ENCODE measurements around the gene KIFC3. TPM values are rescaled to one million over a fixed set of nuclear protein-coding genes. Genes with fewer than 3 reads are reported as not detected.

KIFC3 gene
- total and polyA plus RNA-seq, 7 donors, result 3.1 to 17.8 (median 6.6) TPM

DNA sequence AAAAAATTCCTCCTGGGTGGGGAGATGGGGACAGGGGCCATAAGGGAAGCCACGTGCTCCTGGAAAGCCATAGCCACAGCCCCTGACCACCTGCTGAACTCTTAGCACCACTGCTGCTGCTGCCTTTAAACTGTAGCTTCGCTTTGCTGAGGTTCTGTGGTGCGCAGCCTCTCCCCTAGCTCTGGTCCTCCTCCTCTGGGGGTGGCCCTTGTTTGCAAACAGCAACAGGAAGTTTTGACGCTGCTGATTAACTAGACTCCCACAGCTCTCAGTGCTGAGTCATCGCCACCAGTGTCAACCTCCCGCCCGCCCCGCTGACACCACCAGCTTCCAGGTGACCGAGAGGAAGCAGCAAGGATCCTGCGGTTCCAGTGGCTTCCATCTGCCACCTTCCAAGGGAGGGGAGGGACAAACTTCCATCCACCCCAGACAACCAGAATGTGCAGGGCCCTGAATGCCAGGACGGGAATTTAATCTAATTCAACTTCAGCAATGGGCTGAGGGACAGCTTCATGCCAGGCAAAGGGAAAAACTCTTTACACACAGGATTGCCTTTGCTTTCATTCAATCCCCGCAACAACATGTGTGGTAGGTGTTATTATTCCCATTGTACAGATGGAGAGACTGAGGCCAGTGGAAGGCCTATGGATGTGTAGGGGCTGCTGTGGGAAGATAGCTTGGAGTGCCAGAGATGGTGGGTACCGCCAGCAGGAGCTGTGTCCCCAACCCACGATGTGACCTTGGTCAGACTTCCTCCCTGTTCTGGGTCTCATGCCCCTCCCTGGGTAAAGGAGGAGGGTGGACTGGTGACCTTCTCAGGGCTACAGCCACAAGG, 8.1 kb upstream of the KIFC3 start:
- H3K4me1 ChIP-seq, result peaks cover 27% of the 10 kb centered on the region
- no peaks in the 10 kb centered on the region for H3K9me3 ChIP-seq
- peak; percentile 78 to 84 for DNase-seq
- intact Hi-C loops (cut with DNase I), result loop anchor here in 1 of 2 donors (5.0 kb wide), 1 partner anchor 317 kb away; the partner anchor contains the start of gene CFAP20
- H3K27me3 ChIP-seq (ENCODE audit: insufficient read depth in 3 of 3, low read length in 2 of 3), result no peaks in the 10 kb centered on the region
- H3K27ac ChIP-seq, result peak overlapping the region; percentile 48
- H3K36me3 ChIP-seq (ENCODE audit: insufficient read depth in 1 of 2, low read depth in 1 of 2), result no peaks in the 10 kb centered on the region
- ATAC-seq, result peak; percentile 71 to 81 (median 74)
- TF ChIP-seq CTCF (IDR thresholded peaks at IDR 0.05), result no peak
- 46 to 47% (median 47%) methylated on average over 14 of the region's 14 CpGs for WGBS, 3 donors
- peak overlapping the region; percentile 0 for H3K4me3 ChIP-seq

- Histone ChIP-seq H3K27me3 (ENCODE audit: insufficient read depth in 3 of 3, low read length in 2 of 3) (no peaks in the 10 kb centered on the region), H3K4me1 (peaks cover 24% of the 10 kb centered on the region), H3K27ac (peak overlapping the region; percentile 48), H3K4me3 (peak overlapping the region; percentile 0), H3K9me3 (no peaks in the 10 kb centered on the region), H3K36me3 (ENCODE audit: insufficient read depth in 1 of 2, low read depth in 1 of 2) (no peaks in the 10 kb centered on the region)
- 70 to 85% (median 70%) methylated on average over 15 of the region's 15 CpGs for WGBS, 3 donors
- ATAC-seq, result peak; percentile 4 to 48 (median 11)
- intact Hi-C loops (cut with DNase I), result loop anchor here in 1 of 2 donors (5.0 kb wide), 1 partner anchor 318 kb away; the partner anchor contains the start of gene CFAP20
- TF ChIP-seq CTCF (IDR thresholded peaks at IDR 0.05), result no peak
- DNase-seq, result peak in 1 of 2 donors; percentile 46
Observed at GRCh38 chr16:57809276-57810196, 7.2 kb upstream of the KIFC3 start.

- Histone ChIP-seq H3K27me3 (ENCODE audit: insufficient read depth in 3 of 3, low read length in 2 of 3) (no peaks in the 10 kb centered on the region), H3K36me3 (ENCODE audit: insufficient read depth in 1 of 2, low read depth in 1 of 2) (no peaks in the 10 kb centered on the region), H3K4me1 (peaks cover 32% of the 10 kb centered on the region), H3K27ac (no peak overlapping the region), H3K4me3 (peak overlapping the region; percentile 44), H3K9me3 (no peaks in the 10 kb centered on the region)
- no peak for TF ChIP-seq CTCF (IDR thresholded peaks at IDR 0.05)
- 50 to 81% (median 71%) methylated on average over 2 of the region's 2 CpGs for WGBS, 3 donors
- ATAC-seq, result no peak
- intact Hi-C loops (cut with DNase I), result no loop called here
- peak in 1 of 2 donors; percentile 28 for DNase-seq
Observed at GRCh38 chr16:57808589-57809228, 6.4 kb upstream of the KIFC3 start.

GRCh38 chr16:57807968-57808528, 5.8 kb upstream of the KIFC3 start:
- no peaks in the 10 kb centered on the region for H3K27me3 ChIP-seq (ENCODE audit: insufficient read depth in 3 of 3, low read length in 2 of 3)

More at GRCh38 chr16:57807968-57808528, 5.8 kb upstream of the KIFC3 start:
- peak; percentile 54 to 85 (median 66) for ATAC-seq
- Histone ChIP-seq H3K27ac (no peak overlapping the region), H3K4me3 (peak overlapping the region; percentile 44), H3K36me3 (ENCODE audit: insufficient read depth in 1 of 2, low read depth in 1 of 2) (no peaks in the 10 kb centered on the region), H3K9me3 (no peaks in the 10 kb centered on the region), H3K4me1 (peaks cover 39% of the 10 kb centered on the region)
- DNase-seq, result peak; percentile 78 to 80
- intact Hi-C loops (cut with DNase I), result no loop called here
- WGBS, 3 donors, result 9 to 15% (median 11%) methylated on average over 16 of the region's 16 CpGs
- TF ChIP-seq CTCF (IDR thresholded peaks at IDR 0.05), result no peak
